Measurements from ENCODE around the gene AHNAK.

DNA sequence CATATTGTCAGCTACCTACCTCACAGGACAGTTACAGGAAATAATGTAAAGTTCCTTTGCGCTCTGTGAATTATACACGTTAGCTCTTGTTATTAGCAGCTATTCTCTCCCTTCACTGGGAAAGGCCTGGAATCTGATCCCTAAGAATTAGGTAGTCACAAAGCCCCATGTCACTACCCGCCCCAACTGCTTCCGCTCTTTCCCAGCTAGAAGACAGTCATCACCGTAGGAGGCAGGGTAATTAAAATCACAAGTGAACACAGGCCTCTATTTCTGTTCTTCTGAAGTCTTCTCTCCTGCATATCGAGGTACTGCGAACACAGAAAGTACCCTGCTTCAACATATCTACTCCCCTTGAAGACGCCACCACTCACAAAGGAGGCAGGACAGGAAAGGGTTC, 12.6 kb upstream of the AHNAK start:
- TF ChIP-seq ZNF785 (tag by site-specific recombination; IDR thresholded peaks at IDR 0.05), result no peak
- TF ChIP-seq, protein P1, sequence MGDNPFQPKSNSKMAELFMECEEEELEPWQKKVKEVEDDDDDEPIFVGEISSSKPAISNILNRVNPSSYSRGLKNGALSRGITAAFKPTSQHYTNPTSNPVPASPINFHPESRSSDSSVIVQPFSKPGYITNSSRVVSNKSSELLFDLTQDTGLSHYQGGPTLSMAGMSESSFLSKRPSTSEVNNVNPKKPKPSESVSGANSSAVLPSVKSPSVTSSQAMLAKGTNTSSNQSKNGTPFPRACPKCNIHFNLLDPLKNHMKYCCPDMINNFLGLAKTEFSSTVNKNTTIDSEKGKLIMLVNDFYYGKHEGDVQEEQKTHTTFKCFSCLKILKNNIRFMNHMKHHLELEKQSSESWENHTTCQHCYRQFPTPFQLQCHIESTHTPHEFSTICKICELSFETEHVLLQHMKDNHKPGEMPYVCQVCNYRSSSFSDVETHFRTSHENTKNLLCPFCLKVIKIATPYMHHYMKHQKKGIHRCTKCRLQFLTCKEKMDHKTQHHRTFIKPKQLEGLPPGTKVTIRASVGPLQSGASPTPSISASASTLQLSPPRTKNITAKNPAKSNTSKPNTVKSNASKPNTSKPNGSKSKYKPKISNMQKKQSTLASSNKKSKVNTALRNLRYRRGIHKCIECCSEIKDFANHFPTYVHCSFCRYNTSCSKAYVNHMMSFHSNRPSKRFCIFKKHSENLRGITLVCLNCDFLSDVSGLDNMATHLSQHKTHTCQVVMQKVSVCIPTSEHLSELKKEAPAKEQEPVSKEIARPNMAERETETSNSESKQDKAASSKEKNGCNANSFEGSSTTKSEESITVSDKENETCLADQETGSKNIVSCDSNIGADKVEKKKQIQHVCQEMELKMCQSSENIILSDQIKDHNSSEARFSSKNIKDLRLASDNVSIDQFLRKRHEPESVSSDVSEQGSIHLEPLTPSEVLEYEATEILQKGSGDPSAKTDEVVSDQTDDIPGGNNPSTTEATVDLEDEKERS (tag by site-specific recombination; IDR thresholded peaks at IDR 0.05), result no peak
- TF ChIP-seq, protein P2, sequence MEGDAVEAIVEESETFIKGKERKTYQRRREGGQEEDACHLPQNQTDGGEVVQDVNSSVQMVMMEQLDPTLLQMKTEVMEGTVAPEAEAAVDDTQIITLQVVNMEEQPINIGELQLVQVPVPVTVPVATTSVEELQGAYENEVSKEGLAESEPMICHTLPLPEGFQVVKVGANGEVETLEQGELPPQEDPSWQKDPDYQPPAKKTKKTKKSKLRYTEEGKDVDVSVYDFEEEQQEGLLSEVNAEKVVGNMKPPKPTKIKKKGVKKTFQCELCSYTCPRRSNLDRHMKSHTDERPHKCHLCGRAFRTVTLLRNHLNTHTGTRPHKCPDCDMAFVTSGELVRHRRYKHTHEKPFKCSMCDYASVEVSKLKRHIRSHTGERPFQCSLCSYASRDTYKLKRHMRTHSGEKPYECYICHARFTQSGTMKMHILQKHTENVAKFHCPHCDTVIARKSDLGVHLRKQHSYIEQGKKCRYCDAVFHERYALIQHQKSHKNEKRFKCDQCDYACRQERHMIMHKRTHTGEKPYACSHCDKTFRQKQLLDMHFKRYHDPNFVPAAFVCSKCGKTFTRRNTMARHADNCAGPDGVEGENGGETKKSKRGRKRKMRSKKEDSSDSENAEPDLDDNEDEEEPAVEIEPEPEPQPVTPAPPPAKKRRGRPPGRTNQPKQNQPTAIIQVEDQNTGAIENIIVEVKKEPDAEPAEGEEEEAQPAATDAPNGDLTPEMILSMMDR (tag by site-specific recombination; IDR thresholded peaks at IDR 0.05), result no peak
- TF ChIP-seq ZNF350 (tag by site-specific recombination; IDR thresholded peaks at IDR 0.05), result no peak
- TF ChIP-seq EGR2 (tag by site-specific recombination; IDR thresholded peaks at IDR 0.05; ENCODE audit: low read depth), result no peak
- TF ChIP-seq, protein P3, sequence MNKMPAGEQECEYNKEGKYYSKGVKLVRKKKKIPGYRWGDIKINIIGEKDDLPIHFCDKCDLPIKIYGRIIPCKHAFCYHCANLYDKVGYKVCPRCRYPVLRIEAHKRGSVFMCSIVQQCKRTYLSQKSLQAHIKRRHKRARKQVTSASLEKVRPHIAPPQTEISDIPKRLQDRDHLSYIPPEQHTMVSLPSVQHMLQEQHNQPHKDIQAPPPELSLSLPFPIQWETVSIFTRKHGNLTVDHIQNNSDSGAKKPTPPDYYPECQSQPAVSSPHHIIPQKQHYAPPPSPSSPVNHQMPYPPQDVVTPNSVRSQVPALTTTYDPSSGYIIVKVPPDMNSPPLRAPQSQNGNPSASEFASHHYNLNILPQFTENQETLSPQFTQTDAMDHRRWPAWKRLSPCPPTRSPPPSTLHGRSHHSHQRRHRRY (tag by site-specific recombination; IDR thresholded peaks at IDR 0.05), result no peak
- TF ChIP-seq, protein P4, sequence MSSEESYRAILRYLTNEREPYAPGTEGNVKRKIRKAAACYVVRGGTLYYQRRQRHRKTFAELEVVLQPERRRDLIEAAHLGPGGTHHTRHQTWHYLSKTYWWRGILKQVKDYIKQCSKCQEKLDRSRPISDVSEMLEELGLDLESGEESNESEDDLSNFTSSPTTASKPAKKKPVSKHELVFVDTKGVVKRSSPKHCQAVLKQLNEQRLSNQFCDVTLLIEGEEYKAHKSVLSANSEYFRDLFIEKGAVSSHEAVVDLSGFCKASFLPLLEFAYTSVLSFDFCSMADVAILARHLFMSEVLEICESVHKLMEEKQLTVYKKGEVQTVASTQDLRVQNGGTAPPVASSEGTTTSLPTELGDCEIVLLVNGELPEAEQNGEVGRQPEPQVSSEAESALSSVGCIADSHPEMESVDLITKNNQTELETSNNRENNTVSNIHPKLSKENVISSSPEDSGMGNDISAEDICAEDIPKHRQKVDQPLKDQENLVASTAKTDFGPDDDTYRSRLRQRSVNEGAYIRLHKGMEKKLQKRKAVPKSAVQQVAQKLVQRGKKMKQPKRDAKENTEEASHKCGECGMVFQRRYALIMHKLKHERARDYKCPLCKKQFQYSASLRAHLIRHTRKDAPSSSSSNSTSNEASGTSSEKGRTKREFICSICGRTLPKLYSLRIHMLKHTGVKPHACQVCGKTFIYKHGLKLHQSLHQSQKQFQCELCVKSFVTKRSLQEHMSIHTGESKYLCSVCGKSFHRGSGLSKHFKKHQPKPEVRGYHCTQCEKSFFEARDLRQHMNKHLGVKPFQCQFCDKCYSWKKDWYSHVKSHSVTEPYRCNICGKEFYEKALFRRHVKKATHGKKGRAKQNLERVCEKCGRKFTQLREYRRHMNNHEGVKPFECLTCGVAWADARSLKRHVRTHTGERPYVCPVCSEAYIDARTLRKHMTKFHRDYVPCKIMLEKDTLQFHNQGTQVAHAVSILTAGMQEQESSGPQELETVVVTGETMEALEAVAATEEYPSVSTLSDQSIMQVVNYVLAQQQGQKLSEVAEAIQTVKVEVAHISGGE (tag by site-specific recombination; conservative IDR thresholded peaks at IDR 0.05; ENCODE audit: low read depth), result no peak
- no peak for TF ChIP-seq TRIM28 (IDR thresholded peaks at IDR 0.05; ENCODE audit: borderline replicate concordance, low read length)
- no peak for TF ChIP-seq GLI2 (tag by site-specific recombination; IDR thresholded peaks at IDR 0.05; ENCODE audit: borderline replicate concordance, low read depth)
- TF ChIP-seq, protein P5, sequence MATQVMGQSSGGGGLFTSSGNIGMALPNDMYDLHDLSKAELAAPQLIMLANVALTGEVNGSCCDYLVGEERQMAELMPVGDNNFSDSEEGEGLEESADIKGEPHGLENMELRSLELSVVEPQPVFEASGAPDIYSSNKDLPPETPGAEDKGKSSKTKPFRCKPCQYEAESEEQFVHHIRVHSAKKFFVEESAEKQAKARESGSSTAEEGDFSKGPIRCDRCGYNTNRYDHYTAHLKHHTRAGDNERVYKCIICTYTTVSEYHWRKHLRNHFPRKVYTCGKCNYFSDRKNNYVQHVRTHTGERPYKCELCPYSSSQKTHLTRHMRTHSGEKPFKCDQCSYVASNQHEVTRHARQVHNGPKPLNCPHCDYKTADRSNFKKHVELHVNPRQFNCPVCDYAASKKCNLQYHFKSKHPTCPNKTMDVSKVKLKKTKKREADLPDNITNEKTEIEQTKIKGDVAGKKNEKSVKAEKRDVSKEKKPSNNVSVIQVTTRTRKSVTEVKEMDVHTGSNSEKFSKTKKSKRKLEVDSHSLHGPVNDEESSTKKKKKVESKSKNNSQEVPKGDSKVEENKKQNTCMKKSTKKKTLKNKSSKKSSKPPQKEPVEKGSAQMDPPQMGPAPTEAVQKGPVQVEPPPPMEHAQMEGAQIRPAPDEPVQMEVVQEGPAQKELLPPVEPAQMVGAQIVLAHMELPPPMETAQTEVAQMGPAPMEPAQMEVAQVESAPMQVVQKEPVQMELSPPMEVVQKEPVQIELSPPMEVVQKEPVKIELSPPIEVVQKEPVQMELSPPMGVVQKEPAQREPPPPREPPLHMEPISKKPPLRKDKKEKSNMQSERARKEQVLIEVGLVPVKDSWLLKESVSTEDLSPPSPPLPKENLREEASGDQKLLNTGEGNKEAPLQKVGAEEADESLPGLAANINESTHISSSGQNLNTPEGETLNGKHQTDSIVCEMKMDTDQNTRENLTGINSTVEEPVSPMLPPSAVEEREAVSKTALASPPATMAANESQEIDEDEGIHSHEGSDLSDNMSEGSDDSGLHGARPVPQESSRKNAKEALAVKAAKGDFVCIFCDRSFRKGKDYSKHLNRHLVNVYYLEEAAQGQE (tag by site-specific recombination; IDR thresholded peaks at IDR 0.05), result no peak
- TF ChIP-seq ZNF610 (tag by site-specific recombination; IDR thresholded peaks at IDR 0.05; ENCODE audit: borderline replicate concordance), result no peak
- TF ChIP-seq, protein P6, sequence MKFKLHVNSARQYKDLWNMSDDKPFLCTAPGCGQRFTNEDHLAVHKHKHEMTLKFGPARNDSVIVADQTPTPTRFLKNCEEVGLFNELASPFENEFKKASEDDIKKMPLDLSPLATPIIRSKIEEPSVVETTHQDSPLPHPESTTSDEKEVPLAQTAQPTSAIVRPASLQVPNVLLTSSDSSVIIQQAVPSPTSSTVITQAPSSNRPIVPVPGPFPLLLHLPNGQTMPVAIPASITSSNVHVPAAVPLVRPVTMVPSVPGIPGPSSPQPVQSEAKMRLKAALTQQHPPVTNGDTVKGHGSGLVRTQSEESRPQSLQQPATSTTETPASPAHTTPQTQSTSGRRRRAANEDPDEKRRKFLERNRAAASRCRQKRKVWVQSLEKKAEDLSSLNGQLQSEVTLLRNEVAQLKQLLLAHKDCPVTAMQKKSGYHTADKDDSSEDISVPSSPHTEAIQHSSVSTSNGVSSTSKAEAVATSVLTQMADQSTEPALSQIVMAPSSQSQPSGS (tag by site-specific recombination; IDR thresholded peaks at IDR 0.05; ENCODE audit: low read depth), result no peak
- no peak for TF ChIP-seq ZNF239 (tag by site-specific recombination; IDR thresholded peaks at IDR 0.05)
- TF ChIP-seq ZNF792 (tag by site-specific recombination; IDR thresholded peaks at IDR 0.05), result no peak

Measured in HEK293 (cell line).